GM12892 (cell line): ENCODE data around the gene RPTOR.

Source experiments
- POLR2A ChIP-seq: IDR thresholded peaks from 2 replicates; pipeline ENCODE4 v1.6.1; 2011; ENCODE audit warnings: low read depth, low read length, control low read depth
- POLR2AphosphoS5 ChIP-seq: IDR thresholded peaks from 2 replicates; pipeline ENCODE4 v1.6.1; 2011; ENCODE audit warnings: low read depth, low read length, control low read depth

GRCh38 chr17:80717720-80718083, 173.1 kb downstream of the RPTOR start:
- TF ChIP-seq POLR2AphosphoS5 (no peak), POLR2A (no peak)
